Measurements from ENCODE around the gene TRMT10B.

The TRMT10B gene

GRCh38 chr9:37753489-37754190 is at the start of gene TRMT10B:
Gene TRMT10B, plus strand, starts transcription at chr9:37753805. Its CDS starts 8,127 bp downstream, at chr9:37761932.
- ChIA-PET CTCF (no interaction called here), POLR2A (ENCODE audit: low non-redundant PET) (no interaction called here)
- TF ChIP-seq, protein P1, sequence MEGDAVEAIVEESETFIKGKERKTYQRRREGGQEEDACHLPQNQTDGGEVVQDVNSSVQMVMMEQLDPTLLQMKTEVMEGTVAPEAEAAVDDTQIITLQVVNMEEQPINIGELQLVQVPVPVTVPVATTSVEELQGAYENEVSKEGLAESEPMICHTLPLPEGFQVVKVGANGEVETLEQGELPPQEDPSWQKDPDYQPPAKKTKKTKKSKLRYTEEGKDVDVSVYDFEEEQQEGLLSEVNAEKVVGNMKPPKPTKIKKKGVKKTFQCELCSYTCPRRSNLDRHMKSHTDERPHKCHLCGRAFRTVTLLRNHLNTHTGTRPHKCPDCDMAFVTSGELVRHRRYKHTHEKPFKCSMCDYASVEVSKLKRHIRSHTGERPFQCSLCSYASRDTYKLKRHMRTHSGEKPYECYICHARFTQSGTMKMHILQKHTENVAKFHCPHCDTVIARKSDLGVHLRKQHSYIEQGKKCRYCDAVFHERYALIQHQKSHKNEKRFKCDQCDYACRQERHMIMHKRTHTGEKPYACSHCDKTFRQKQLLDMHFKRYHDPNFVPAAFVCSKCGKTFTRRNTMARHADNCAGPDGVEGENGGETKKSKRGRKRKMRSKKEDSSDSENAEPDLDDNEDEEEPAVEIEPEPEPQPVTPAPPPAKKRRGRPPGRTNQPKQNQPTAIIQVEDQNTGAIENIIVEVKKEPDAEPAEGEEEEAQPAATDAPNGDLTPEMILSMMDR (conservative IDR thresholded peaks at IDR 0.05; ENCODE audit: low read depth), result no peak
- peak within 1 kb of the TSS; percentile 75 for H3K27ac ChIP-seq
- DNase-seq (ENCODE audit: low spot score), result peak; percentile 81

- CTCF ChIA-PET, result interaction anchor here (0.9 kb wide), 1 partner anchor 833 kb away, joined by 3 read pairs; no protein-coding TSS in a partner anchor
- no peak for DNase-seq (ENCODE audit: low spot score)
Observed at GRCh38 chr9:37705787-37706186, 47.8 kb upstream of the TRMT10B start.

DNA sequence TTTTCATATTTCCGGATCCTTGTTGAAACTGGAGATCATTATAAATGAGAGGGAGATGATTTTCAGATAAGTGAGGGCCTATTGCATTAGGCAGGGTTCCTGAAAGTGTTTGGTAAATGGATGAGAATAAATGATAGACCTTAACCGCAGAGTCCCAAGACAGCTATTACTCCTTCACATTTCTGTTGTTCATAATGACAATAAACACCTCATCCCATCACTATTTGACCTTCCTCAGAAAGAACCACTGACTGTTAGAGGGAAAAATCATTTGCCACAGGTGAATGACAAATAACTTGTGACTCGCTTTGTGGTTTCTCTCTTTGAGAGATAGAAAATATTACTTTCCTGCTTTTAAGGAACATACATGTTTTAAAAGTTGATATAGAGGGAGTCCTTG is 47.3 kb upstream of the TRMT10B start:
- TF ChIP-seq, protein P1 (conservative IDR thresholded peaks at IDR 0.05; ENCODE audit: low read depth), result no peak
- no peak for DNase-seq (ENCODE audit: low spot score)
- ChIA-PET CTCF (interaction anchor here (0.7 kb wide), 1 partner anchor 624 kb away, joined by 3 read pairs; no protein-coding TSS in a partner anchor), POLR2A (ENCODE audit: low non-redundant PET) (no interaction called here)
- H3K27ac ChIP-seq, result no peak overlapping the region

More at GRCh38 chr9:37705787-37706186, 47.8 kb upstream of the TRMT10B start:
- TF ChIP-seq, protein P1 (conservative IDR thresholded peaks at IDR 0.05; ENCODE audit: low read depth), result no peak
- POLR2A ChIA-PET (ENCODE audit: low non-redundant PET), result no interaction called here
- no peak overlapping the region for H3K27ac ChIP-seq

- TF ChIP-seq, protein P1 (conservative IDR thresholded peaks at IDR 0.05; ENCODE audit: low read depth), result no peak
- no peak overlapping the region for H3K27ac ChIP-seq
- DNase-seq (ENCODE audit: low spot score), result no peak
- CTCF ChIA-PET, result no interaction called here
- POLR2A ChIA-PET (ENCODE audit: low non-redundant PET), result no interaction called here
Observed at GRCh38 chr9:37707748-37708147, 45.9 kb upstream of the TRMT10B start.

DNA sequence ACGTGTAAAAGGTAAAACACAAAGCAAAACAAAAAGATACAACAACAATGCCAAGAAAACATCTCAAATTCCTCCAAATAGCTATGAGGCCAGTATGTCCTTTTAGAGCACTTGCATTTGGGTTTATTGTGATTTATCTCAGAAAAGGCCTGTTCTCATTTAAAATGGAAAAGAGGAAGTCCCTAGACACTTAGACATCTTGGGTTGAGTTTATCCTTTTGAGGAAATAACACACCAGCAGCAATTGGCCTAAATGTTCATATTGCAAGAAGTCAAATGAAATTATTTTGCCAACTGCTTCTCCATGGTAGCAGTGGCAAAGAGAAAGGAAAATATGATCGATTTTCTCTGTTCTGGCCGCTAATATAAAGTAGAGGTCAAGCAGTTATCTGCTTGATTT is 43.6 kb upstream of the TRMT10B start:
- CTCF ChIA-PET, result no interaction called here
- no peak for DNase-seq (ENCODE audit: low spot score)
- no peak overlapping the region for H3K27ac ChIP-seq
- TF ChIP-seq, protein P1 (conservative IDR thresholded peaks at IDR 0.05; ENCODE audit: low read depth), result no peak
- POLR2A ChIA-PET (ENCODE audit: low non-redundant PET), result no interaction called here

- TF ChIP-seq, protein P1 (conservative IDR thresholded peaks at IDR 0.05; ENCODE audit: low read depth), result no peak
- ChIA-PET CTCF (no interaction called here), POLR2A (ENCODE audit: low non-redundant PET) (no interaction called here)
- DNase-seq (ENCODE audit: low spot score), result no peak
- no peak overlapping the region for H3K27ac ChIP-seq
Observed at GRCh38 chr9:37715260-37715659, 38.3 kb upstream of the TRMT10B start.
